ENCODE measurements around the gene WDFY2. TPM values are rescaled to one million over a fixed set of nuclear protein-coding genes. Genes with fewer than 3 reads are reported as not detected.

Gene WDFY2
- total and polyA plus RNA-seq, 2 of the 8 experiments (the other 6 are each of a cell fraction or from before 2014, with no cell fraction given) = 13.9 to 29.0 TPM

DNA sequence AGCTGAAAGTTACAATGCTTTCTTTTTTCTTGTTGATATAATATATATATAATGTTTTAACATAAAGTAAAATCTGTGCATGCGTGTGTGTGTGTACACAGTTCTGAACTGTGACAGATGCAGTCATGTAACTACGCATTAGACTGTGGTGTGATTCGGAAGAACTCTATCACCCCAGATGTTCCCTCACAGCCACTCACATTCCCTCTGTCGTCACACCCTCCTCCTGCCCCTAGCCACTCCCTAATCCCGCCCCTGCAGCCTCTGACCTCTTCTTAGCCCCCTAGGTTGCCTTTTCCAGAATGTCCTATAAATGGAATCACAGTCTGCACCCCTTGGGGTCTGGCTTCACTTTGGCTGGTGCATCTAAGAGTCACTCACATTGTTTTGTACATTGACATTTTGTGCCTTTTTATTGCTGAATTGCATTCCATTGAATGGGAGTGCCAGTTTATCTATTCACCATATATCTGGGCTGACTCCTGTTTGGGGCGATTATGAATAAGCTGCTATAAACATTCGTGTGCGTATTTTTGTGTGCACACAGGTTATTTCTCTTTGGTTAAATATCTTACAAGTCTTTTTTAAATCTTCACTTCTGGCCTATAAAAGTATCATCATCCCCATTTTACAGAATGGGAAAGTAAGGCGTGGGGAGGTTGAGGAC, 199.3 kb downstream of the WDFY2 start:
- Histone ChIP-seq H3K27ac (ENCODE audit: low read depth, low read length) (no peak overlapping the region), H3K23me2 (ENCODE audit: low read depth, low read length) (no peaks in the 10 kb centered on the region), H2BK120ac (replicated peaks; ENCODE audit: low read depth, low read length) (no peak overlapping the region), H2BK15ac (ENCODE audit: low read length) (no peak overlapping the region), H4K20me1 (replicated peaks in 1 of 2; ENCODE audit: control insufficient read depth in 1 of 2, insufficient read depth in 2 of 2, low read length in 2 of 2) (no peaks in the 10 kb centered on the region), H3K4me2 (ENCODE audit: insufficient read depth in 1 of 2, low read depth in 2 of 2, low read length in 2 of 2) (no peak overlapping the region), H3K9ac (replicated peaks in 1 of 4; ENCODE audit: extremely low read depth in 1 of 4, low read depth in 3 of 4, low read length in 3 of 4) (no peak overlapping the region), H2BK5ac (ENCODE audit: low read depth, low read length) (no peak overlapping the region), H2BK12ac (ENCODE audit: low read depth, low read length) (no peak overlapping the region), H2AK5ac (ENCODE audit: low read depth, low read length) (no peak overlapping the region), H3K56ac (replicated peaks; ENCODE audit: insufficient read length, low read depth, low read length) (no peak overlapping the region), H3K79me2 (ENCODE audit: control insufficient read depth in 1 of 2, insufficient read depth in 2 of 2, low read length in 2 of 2) (no peaks in the 10 kb centered on the region), H4K5ac (ENCODE audit: insufficient read length, low read depth, low read length) (no peak overlapping the region), H2AFZ (ENCODE audit: low read length) (no peak overlapping the region), H3K4ac (replicated peaks; ENCODE audit: insufficient read length, low read depth, low read length) (no peak overlapping the region), H2BK20ac (ENCODE audit: low read length) (no peak overlapping the region), H3K23ac (ENCODE audit: insufficient read length) (no peak overlapping the region), H3K79me1 (ENCODE audit: low read depth, low read length) (no peaks in the 10 kb centered on the region; the same call in 1 of the 2 replicates), H4K8ac (ENCODE audit: extremely low read depth, insufficient read depth, low read length) (no peak overlapping the region), H3K27me3 (replicated peaks in 1 of 4; ENCODE audit: control insufficient read depth in 3 of 4, extremely low read depth in 1 of 4, insufficient read depth in 3 of 4, low read length in 3 of 4) (no peaks in the 10 kb centered on the region; a peak in 1 of 7 replicates), H3K4me3 (ENCODE audit: extremely low read depth in 1 of 4, insufficient read depth in 2 of 4, low read depth in 3 of 4, low read length in 4 of 4) (no peak overlapping the region), H3K14ac (ENCODE audit: insufficient read length) (no peak overlapping the region), H4K91ac (replicated peaks; ENCODE audit: insufficient read length, low read length) (no peak overlapping the region), H3K4me1 (replicated peaks in 1 of 4; ENCODE audit: control insufficient read depth in 3 of 4, insufficient read depth in 4 of 4, low read length in 3 of 4) (peaks cover 0 to 7% (median 0%) of the 10 kb centered on the region in 4 experiments; a peak in 2 of 7 replicates), H3K9me3 (ENCODE audit: insufficient read depth in 2 of 2, low read depth in 1 of 2, low read length in 1 of 2) (no peaks in the 10 kb centered on the region), H3K18ac (ENCODE audit: extremely low read depth, low read length) (no peak overlapping the region), H3K36me3 (ENCODE audit: control insufficient read depth in 2 of 4, insufficient read depth in 4 of 4, low read length in 3 of 4) (no peaks in the 10 kb centered on the region)
- 78% methylated on average over 9 of the region's 9 CpGs; no CpG with 5 or more reads in 1 of the 2 experiments for WGBS, 2 experiments (ENCODE audit: extremely low coverage in 1 of 2, insufficient coverage in 1 of 2, insufficient read length in 1 of 2, insufficient replicate concordance in 2 of 2, low coverage in 1 of 2, low lambda C conversion rate in 2 of 2, missing lambda C conversion rate in 1 of 2)
- ChIA-PET POLR2A (ENCODE audit: partially characterized antibody) (interaction anchor here (1.0 to 3.3 kb wide), 2 partner anchors 13 to 331 kb away, joined by 4 to 20 read pairs; partner anchors contain the start of gene INTS6), CTCF (ENCODE audit: partially characterized antibody) (interaction anchor here (1.1 to 11.3 kb wide), 7 partner anchors 14 to 339 kb away, joined by 3 to 123 read pairs (median 3); no protein-coding TSS in a partner anchor)
- DNase-seq (ENCODE audit: low read depth in 1 of 2, low spot score in 2 of 2) = no peak
- TF ChIP-seq NANOG (IDR thresholded peaks at IDR 0.05; ENCODE audit: insufficient read depth, low read depth, low read length, poor library complexity, severe bottlenecking) (no peak), TAF7 (optimal IDR thresholded peaks at IDR 0.05; ENCODE audit: borderline replicate concordance, low read depth, low read length) (no peak), BRCA1 (IDR thresholded peaks at IDR 0.05; ENCODE audit: low read depth, low read length) (no peak), ASH2L (IDR thresholded peaks at IDR 0.05; ENCODE audit: low read length) (no peak), SP2 (IDR thresholded peaks at IDR 0.05; ENCODE audit: low read length) (no peak), CBX5 (IDR thresholded peaks at IDR 0.05; ENCODE audit: low read depth, low read length) (no peak), JUN (IDR thresholded peaks at IDR 0.05; ENCODE audit: low read depth, low read length) (no peak), CTBP2 (IDR thresholded peaks at IDR 0.05; ENCODE audit: borderline replicate concordance, insufficient read depth, insufficient read length, low read length) (no peak), TCF12 (IDR thresholded peaks at IDR 0.05; ENCODE audit: low read depth, low read length) (no peak), SAP30 (IDR thresholded peaks at IDR 0.05; ENCODE audit: insufficient read depth, insufficient replicate concordance, low read length) (no peak), NRF1 (IDR thresholded peaks at IDR 0.05; ENCODE audit: low read depth, low read length) (no peak)
- TF ChIP-seq, protein P1, sequence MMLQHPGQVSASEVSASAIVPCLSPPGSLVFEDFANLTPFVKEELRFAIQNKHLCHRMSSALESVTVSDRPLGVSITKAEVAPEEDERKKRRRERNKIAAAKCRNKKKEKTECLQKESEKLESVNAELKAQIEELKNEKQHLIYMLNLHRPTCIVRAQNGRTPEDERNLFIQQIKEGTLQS (IDR thresholded peaks at IDR 0.05; ENCODE audit: insufficient read depth, low read depth, low read length) = no peak
- FAIRE-seq = no peak

Data from H1 (cell line).